ENCODE measurements around the gene PLA2G6. TPM values are rescaled to one million over a fixed set of nuclear protein-coding genes. Genes with fewer than 3 reads are reported as not detected.

PLA2G6 gene
- total RNA-seq, 1 donor from 2014 or later = 52.4 TPM

GRCh38 chr22:38097058-38097457 is 84.6 kb downstream of the PLA2G6 start:
- intact Hi-C loops (cut with DNase I) = no loop called here
- Histone ChIP-seq H3K9me3 (no peaks in the 10 kb centered on the region), H3K27ac (no peak overlapping the region), H3K4me1 (peaks cover 5% of the 10 kb centered on the region), H3K27me3 (no peaks in the 10 kb centered on the region), H3K36me3 (no peaks in the 10 kb centered on the region), H3K4me3 (no peak overlapping the region)
- TF ChIP-seq, protein P1, sequence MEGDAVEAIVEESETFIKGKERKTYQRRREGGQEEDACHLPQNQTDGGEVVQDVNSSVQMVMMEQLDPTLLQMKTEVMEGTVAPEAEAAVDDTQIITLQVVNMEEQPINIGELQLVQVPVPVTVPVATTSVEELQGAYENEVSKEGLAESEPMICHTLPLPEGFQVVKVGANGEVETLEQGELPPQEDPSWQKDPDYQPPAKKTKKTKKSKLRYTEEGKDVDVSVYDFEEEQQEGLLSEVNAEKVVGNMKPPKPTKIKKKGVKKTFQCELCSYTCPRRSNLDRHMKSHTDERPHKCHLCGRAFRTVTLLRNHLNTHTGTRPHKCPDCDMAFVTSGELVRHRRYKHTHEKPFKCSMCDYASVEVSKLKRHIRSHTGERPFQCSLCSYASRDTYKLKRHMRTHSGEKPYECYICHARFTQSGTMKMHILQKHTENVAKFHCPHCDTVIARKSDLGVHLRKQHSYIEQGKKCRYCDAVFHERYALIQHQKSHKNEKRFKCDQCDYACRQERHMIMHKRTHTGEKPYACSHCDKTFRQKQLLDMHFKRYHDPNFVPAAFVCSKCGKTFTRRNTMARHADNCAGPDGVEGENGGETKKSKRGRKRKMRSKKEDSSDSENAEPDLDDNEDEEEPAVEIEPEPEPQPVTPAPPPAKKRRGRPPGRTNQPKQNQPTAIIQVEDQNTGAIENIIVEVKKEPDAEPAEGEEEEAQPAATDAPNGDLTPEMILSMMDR (IDR thresholded peaks at IDR 0.05) = no peak
- DNase-seq = no peak
- ATAC-seq = no peak

DNA sequence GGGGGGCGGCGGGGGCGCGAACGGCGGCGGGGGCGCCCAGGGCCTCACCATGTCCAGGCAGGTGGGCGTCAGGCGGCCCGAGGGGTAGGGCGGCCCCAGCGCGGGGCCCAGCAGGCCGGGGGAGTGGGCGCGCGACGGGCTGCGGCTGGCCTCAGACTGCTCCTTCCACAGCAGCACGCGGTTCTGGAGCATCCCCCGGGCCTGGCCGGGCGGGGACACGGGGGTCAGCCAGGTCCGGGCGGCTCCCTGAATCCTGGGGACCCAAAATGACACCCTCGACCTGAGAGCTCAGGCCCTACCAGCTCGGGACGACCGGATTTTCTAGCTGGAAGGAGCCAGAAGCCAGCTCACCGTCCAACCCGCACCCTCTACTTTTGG is 92.2 kb downstream of the PLA2G6 start:
- TF ChIP-seq, protein P1 (IDR thresholded peaks at IDR 0.05) = no peak
- ATAC-seq (no peak), DNase-seq (no peak)
- H3K4me3 ChIP-seq = no peak overlapping the region
- intact Hi-C loops (cut with DNase I) = no loop called here
- H3K27me3 ChIP-seq = peaks cover 8% of the 10 kb centered on the region
- H3K36me3 ChIP-seq = no peaks in the 10 kb centered on the region
- H3K4me1 ChIP-seq = no peaks in the 10 kb centered on the region
- no peak overlapping the region for H3K27ac ChIP-seq
- H3K9me3 ChIP-seq = no peaks in the 10 kb centered on the region

DNA sequence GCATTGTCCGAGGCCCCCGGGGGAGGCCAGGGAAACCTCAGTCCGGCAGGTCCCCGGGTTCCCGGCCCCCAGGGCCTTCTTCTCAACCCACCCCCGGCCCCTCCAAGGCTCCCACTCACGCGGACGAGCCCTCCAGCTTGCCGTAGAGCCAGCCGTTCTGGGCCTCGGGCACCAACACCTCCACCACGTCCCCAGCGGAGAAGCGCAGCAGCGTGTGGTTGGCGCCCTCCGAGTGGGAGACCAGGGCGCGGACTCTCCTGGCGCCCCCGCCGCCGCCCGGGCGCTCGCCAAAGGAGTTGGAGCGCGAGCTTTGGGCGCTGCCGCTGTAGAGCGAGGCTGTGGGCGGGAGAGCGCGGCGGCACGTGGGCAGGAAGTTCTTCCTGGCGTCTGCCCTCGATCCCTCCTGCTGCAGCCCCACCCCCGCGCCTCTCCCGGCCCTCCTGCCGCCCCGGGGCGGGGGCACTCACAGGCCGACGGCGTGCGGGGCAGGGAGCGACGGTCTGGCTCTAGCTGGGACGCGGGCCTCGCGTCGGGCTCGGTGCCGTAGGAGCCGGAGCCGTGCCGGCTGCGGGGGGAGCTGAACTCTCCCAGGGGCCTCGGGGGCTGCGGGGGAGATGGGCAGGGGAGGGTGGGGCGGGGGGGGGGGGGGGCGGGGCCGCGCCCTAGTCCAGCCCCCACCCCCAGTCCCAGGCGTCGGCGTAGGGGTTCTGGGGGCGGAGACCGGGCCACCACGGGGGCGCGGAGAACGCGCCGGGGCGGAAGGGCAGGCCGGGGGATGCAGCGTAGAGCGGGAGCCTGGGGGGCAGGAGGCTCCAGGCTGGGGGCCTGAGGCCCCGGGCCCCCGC is 92.8 kb downstream of the PLA2G6 start:
- H3K4me3 ChIP-seq = no peak overlapping the region

DNA sequence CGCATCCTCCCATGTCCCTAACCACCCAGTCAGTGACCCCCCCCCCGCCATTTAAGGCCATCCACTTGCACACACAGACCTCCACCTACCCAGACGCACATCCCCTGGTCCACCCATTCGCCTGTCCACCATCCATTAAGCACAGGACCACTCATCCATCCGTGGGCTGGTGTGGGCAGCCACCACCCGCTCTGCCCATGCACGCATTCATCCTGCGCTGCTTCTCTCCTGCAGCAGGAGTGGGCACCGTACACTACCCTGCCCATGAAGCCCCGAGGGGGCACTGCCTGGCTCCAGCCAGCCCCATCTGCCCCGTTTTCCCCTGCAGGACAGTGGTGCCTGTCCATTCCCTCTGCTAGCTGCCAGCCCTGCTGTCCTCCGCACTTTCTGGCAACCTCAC is 93.8 kb downstream of the PLA2G6 start:
- Histone ChIP-seq H3K4me1 (no peaks in the 10 kb centered on the region), H3K9me3 (no peaks in the 10 kb centered on the region), H3K27ac (no peak overlapping the region), H3K36me3 (no peaks in the 10 kb centered on the region), H3K27me3 (peaks cover 13% of the 10 kb centered on the region), H3K4me3 (no peak overlapping the region)
- TF ChIP-seq, protein P1 (IDR thresholded peaks at IDR 0.05) = no peak
- DNase-seq = no peak
- ATAC-seq = no peak
- intact Hi-C loops (cut with DNase I) = no loop called here

More for the DNA sequence above, 92.8 kb downstream of the PLA2G6 start:
- DNase-seq (no peak), ATAC-seq (peak; percentile 33)
- peaks cover 8% of the 10 kb centered on the region for H3K27me3 ChIP-seq
- H3K4me1 ChIP-seq = no peaks in the 10 kb centered on the region
- H3K9me3 ChIP-seq = no peaks in the 10 kb centered on the region
- no peaks in the 10 kb centered on the region for H3K36me3 ChIP-seq
- TF ChIP-seq, protein P1 (IDR thresholded peaks at IDR 0.05) = no peak
- intact Hi-C loops (cut with DNase I) = no loop called here
- no peak overlapping the region for H3K27ac ChIP-seq

GRCh38 chr22:38086942-38087341 is 94.7 kb downstream of the PLA2G6 start:
- Histone ChIP-seq H3K27ac (no peak overlapping the region), H3K4me1 (peaks cover 8% of the 10 kb centered on the region), H3K9me3 (no peaks in the 10 kb centered on the region), H3K36me3 (no peaks in the 10 kb centered on the region), H3K27me3 (peaks cover 22% of the 10 kb centered on the region), H3K4me3 (no peak overlapping the region)
- intact Hi-C loops (cut with DNase I) = no loop called here
- no peak for DNase-seq
- no peak for ATAC-seq
- TF ChIP-seq, protein P1 (IDR thresholded peaks at IDR 0.05) = no peak

Data from upper lobe of right lung (tissue), 1 donor.